HG02884 (cell line): ENCODE measurements around the gene FSTL4.

Source experiments
- ATAC-seq: cut with Tn5 transposase; IDR thresholded peaks from one replicate; pipeline ENCODE4 v1.9.1; 2021; ENCODE audit warnings: mild to moderate bottlenecking, moderate library complexity; ENCODE audit not compliant: unreplicated experiment

FSTL4 gene

GRCh38 chr5:133155326-133155969, 456.9 kb downstream of the FSTL4 start:
- no peak for ATAC-seq

- ATAC-seq: no peak
These were observed 457.9 kb downstream of the FSTL4 start for GRCh38 chr5:133154274-133155075.

GRCh38 chr5:133150909-133151544, 461.3 kb downstream of the FSTL4 start:
- no peak for ATAC-seq

GRCh38 chr5:133149345-133149744, 463.0 kb downstream of the FSTL4 start:
- ATAC-seq: no peak

GRCh38 chr5:133147815-133148567, 464.4 kb downstream of the FSTL4 start:
- no peak for ATAC-seq

GRCh38 chr5:133147411-133147810, 464.9 kb downstream of the FSTL4 start:
- no peak for ATAC-seq
